SK-N-SH treated with all-trans-retinoic acid at 6 μM for 48 hours (cell line): ENCODE measurements around the gene SBDS.

ENCODE experiments used
- ARNTL ChIP-seq: fragments of 450-650 bp; formaldehyde crosslinking; IDR thresholded peaks from 2 replicates; pipeline ENCODE4 v1.5.0; 2020; ENCODE audit warnings: low read depth, mild to moderate bottlenecking, moderate library complexity, borderline replicate concordance
- ESRRG ChIP-seq: fragments of 250-450 bp; sonication (Bioruptor Pico); IDR thresholded peaks from 2 replicates; pipeline ENCODE4 v1.6.1; 2021; ENCODE audit warnings: mild to moderate bottlenecking
- GLIS3 ChIP-seq: fragments of 250-450 bp; sonication (Bioruptor Pico); IDR thresholded peaks from 2 replicates; pipeline ENCODE4 v1.5.0; 2020; ENCODE audit warnings: mild to moderate bottlenecking, moderate library complexity
- SNAI2 ChIP-seq: fragments of 250-450 bp; sonication (Bioruptor Pico); IDR thresholded peaks from 2 replicates; pipeline ENCODE4 v1.5.0; 2020; ENCODE audit warnings: mild to moderate bottlenecking, moderate library complexity
- TCF4 ChIP-seq: fragments of 250-450 bp; sonication (Bioruptor Pico); IDR thresholded peaks from 2 replicates; pipeline ENCODE4 v1.8.0; 2021; ENCODE audit warnings: mild to moderate bottlenecking, moderate library complexity, borderline replicate concordance
- TF ChIP-seq, protein P1 (sequence below): fragments of 250-450 bp; sonication (Bioruptor Pico); IDR thresholded peaks from 2 replicates; pipeline ENCODE4 v1.5.1; 2020; ENCODE audit warnings: low read depth, mild to moderate bottlenecking, moderate library complexity
- TF ChIP-seq, protein P2 (sequence below): fragments of 250-450 bp; sonication (Bioruptor Pico); IDR thresholded peaks from 2 replicates; pipeline ENCODE4 v1.8.0; 2020; ENCODE audit warnings: mild to moderate bottlenecking, moderate library complexity, borderline replicate concordance

DNA sequence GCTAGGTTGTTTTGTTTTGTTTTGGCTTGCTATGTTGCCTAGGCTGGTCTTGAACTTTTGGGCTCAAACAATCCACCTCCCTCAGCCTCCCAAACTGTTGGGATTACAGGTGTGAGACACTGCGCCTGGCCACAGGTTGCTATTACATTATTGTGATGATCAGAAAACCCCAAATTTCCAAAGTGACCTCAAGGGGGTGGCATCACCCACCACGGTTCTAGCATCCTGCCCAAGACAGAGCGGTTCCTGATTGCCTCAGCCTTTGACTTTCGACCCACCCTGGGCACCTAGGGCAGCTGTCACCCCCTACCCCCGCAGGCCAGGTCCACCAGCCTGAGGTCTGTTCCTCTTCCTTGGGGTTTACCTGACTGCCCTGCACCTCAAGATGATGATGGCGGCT lies 28.4 kb downstream of the SBDS start:
- TF ChIP-seq TCF4 (no peak), ARNTL (CRISPR knock-in tag) (no peak), GLIS3 (CRISPR knock-in tag) (no peak), ESRRG (CRISPR knock-in tag) (no peak), SNAI2 (CRISPR knock-in tag) (no peak)
- TF ChIP-seq, protein P1, sequence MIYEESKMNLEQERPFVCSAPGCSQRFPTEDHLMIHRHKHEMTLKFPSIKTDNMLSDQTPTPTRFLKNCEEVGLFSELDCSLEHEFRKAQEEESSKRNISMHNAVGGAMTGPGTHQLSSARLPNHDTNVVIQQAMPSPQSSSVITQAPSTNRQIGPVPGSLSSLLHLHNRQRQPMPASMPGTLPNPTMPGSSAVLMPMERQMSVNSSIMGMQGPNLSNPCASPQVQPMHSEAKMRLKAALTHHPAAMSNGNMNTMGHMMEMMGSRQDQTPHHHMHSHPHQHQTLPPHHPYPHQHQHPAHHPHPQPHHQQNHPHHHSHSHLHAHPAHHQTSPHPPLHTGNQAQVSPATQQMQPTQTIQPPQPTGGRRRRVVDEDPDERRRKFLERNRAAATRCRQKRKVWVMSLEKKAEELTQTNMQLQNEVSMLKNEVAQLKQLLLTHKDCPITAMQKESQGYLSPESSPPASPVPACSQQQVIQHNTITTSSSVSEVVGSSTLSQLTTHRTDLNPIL (CRISPR knock-in tag) = no peak
- TF ChIP-seq, protein P2, sequence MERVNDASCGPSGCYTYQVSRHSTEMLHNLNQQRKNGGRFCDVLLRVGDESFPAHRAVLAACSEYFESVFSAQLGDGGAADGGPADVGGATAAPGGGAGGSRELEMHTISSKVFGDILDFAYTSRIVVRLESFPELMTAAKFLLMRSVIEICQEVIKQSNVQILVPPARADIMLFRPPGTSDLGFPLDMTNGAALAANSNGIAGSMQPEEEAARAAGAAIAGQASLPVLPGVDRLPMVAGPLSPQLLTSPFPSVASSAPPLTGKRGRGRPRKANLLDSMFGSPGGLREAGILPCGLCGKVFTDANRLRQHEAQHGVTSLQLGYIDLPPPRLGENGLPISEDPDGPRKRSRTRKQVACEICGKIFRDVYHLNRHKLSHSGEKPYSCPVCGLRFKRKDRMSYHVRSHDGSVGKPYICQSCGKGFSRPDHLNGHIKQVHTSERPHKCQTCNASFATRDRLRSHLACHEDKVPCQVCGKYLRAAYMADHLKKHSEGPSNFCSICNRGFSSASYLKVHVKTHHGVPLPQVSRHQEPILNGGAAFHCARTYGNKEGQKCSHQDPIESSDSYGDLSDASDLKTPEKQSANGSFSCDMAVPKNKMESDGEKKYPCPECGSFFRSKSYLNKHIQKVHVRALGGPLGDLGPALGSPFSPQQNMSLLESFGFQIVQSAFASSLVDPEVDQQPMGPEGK = no peak
